Endodermal cell (in vitro differentiated cells): ENCODE measurements around the gene FAM200B. TPM values are rescaled to one million over a fixed set of nuclear protein-coding genes. Genes with fewer than 3 reads are reported as not detected.

Experiments used
- DNase-seq: peaks from one replicate; pipeline ENCODE4 v3.0.0-alpha.2; 2017
- H3K27ac ChIP-seq: 2 replicates; pipeline ENCODE4 v1.5.1; 2013; ENCODE audit warnings: mild to moderate bottlenecking, low read depth, low read length, moderate library complexity
- H3K27me3 ChIP-seq: 2 replicates; pipeline ENCODE4 v1.6.1; 2013; ENCODE audit warnings: mild to moderate bottlenecking, low read length, moderate library complexity; ENCODE audit not compliant: insufficient read depth, control insufficient read depth, poor library complexity, severe bottlenecking
- H3K36me3 ChIP-seq: 2 replicates; pipeline ENCODE4 v1.7.0; 2013; ENCODE audit warnings: mild to moderate bottlenecking, low read length, moderate library complexity; ENCODE audit not compliant: control insufficient read depth, insufficient read depth
- H3K4me1 ChIP-seq: one replicate; pipeline ENCODE4 v1.7.0; 2013; ENCODE audit warnings: low read length; ENCODE audit not compliant: control insufficient read depth, insufficient read depth
- H3K4me3 ChIP-seq: 2 replicates; pipeline ENCODE4 v1.5.1; 2013; ENCODE audit warnings: mild to moderate bottlenecking, low read length, moderate library complexity
- H3K9ac ChIP-seq: 2 replicates; pipeline ENCODE4 v1.6.1; 2013; ENCODE audit warnings: mild to moderate bottlenecking, low read length, moderate library complexity; ENCODE audit not compliant: poor library complexity, severe bottlenecking; ENCODE audit errors: extremely low read depth
- H3K9me3 ChIP-seq: 2 replicates; pipeline ENCODE4 v1.6.1; 2013; ENCODE audit warnings: mild to moderate bottlenecking, low read length, moderate library complexity; ENCODE audit not compliant: control insufficient read depth
- H3K27ac Mint-ChIP-seq: 2 replicates; pipeline ENCODE4 v1.8.0; 2020; ENCODE audit warnings: mixed read lengths
- H3K27me3 Mint-ChIP-seq: 2 replicates; pipeline ENCODE4 v1.8.0; 2021; ENCODE audit warnings: mild to moderate bottlenecking, mixed read lengths; ENCODE audit not compliant: insufficient read depth
- H3K36me3 Mint-ChIP-seq: 2 replicates; pipeline ENCODE4 v1.8.0; 2020; ENCODE audit warnings: low read depth, mixed read lengths
- H3K4me1 Mint-ChIP-seq: 2 replicates; pipeline ENCODE4 v1.8.0; 2020; ENCODE audit warnings: mixed read lengths
- H3K4me3 Mint-ChIP-seq: 2 replicates; pipeline ENCODE4 v1.8.0; 2020; ENCODE audit warnings: mild to moderate bottlenecking, moderate library complexity, mixed read lengths
- H3K9me3 Mint-ChIP-seq: 2 replicates; pipeline ENCODE4 v1.8.0; 2020; ENCODE audit warnings: mild to moderate bottlenecking, mixed read lengths
- CTCF ChIP-seq: fragments of 200-600 bp; sonication (generic); conservative IDR thresholded peaks from 2 replicates; pipeline ENCODE4 v1.5.0; 2021; ENCODE audit warnings: antibody characterized with exemption, mild to moderate bottlenecking
- WGBS, 2 experiments: methylation state at CpG; one replicate each; pipeline versions ENCODE4 v1.1.5 to v1.1.7; 2013; ENCODE audit warnings: missing lambda C conversion rate in 2 of 2, mixed read lengths in 1 of 2; ENCODE audit not compliant: insufficient coverage in 1 of 2, insufficient read length in 1 of 2; 5-methylcytosine and 5-hydroxymethylcytosine counted together
- total RNA-seq, 2 donors: library from RNA; stranded (reverse); fragmentation: NEBNext Ultra II Directional in 1 of 2; extraction: Animal tissue kit (Norgen Biotek cat#: 25700) in 1 of 2; gene quantifications; 2 replicates in 1 of 2; 3 replicates in 1 of 2; pipeline ENCODE4 v1.2.1, GENCODE V29; 2021

Gene FAM200B
- total RNA-seq, 2 donors from 2014 or later, result 18.1 to 27.8 TPM

- H3K4me3 Mint-ChIP-seq, result no peak overlapping the region
- Histone ChIP-seq H3K9ac (no peak overlapping the region), H3K4me3 (no peak overlapping the region), H3K27me3 (no peaks in the 10 kb centered on the region), H3K27ac (no peak overlapping the region), H3K4me1 (peaks cover 3% of the 10 kb centered on the region), H3K36me3 (no peaks in the 10 kb centered on the region), H3K9me3 (no peaks in the 10 kb centered on the region)
- H3K4me1 Mint-ChIP-seq, result peaks cover 25% of the 10 kb centered on the region
- no peaks in the 10 kb centered on the region for H3K9me3 Mint-ChIP-seq
- 100% methylated on average over 1 of the region's 2 CpGs; no CpG with 5 or more reads in 1 of the 2 experiments for WGBS, 2 experiments
- TF ChIP-seq CTCF, result no peak
- no peak for DNase-seq
- no peak overlapping the region for H3K27ac Mint-ChIP-seq
- no peaks in the 10 kb centered on the region for H3K27me3 Mint-ChIP-seq
- no peaks in the 10 kb centered on the region for H3K36me3 Mint-ChIP-seq
These were observed 33.0 kb upstream of the FAM200B start for GRCh38 chr4:15648600-15648999.

GRCh38 chr4:15649914-15650545 lies 31.6 kb upstream of the FAM200B start:
- no peaks in the 10 kb centered on the region for H3K9me3 ChIP-seq
- no peaks in the 10 kb centered on the region for H3K36me3 ChIP-seq
- Mint-ChIP-seq H3K36me3 (no peaks in the 10 kb centered on the region), H3K9me3 (no peaks in the 10 kb centered on the region), H3K4me3 (no peak overlapping the region), H3K4me1 (peaks cover 32% of the 10 kb centered on the region), H3K27me3 (no peaks in the 10 kb centered on the region), H3K27ac (peak overlapping the region; percentile 74)
- H3K4me3 ChIP-seq, result no peak overlapping the region
- no peaks in the 10 kb centered on the region for H3K27me3 ChIP-seq
- H3K4me1 ChIP-seq, result peaks cover 3% of the 10 kb centered on the region
- H3K9ac ChIP-seq, result no peak overlapping the region
- peak; percentile 89 for TF ChIP-seq CTCF
- DNase-seq, result peak; percentile 81
- no peak overlapping the region for H3K27ac ChIP-seq
- WGBS, 2 experiments, result 51 to 87% methylated on average over 3 to 5 of the region's 5 CpGs

- no peak for DNase-seq
- no peak overlapping the region for H3K27ac ChIP-seq
- Mint-ChIP-seq H3K9me3 (no peaks in the 10 kb centered on the region), H3K27me3 (no peaks in the 10 kb centered on the region), H3K4me1 (peaks cover 38% of the 10 kb centered on the region), H3K4me3 (no peak overlapping the region), H3K36me3 (no peaks in the 10 kb centered on the region), H3K27ac (peak overlapping the region; percentile 45)
- H3K9ac ChIP-seq, result no peak overlapping the region
- no peaks in the 10 kb centered on the region for H3K36me3 ChIP-seq
- peaks cover 8% of the 10 kb centered on the region for H3K4me1 ChIP-seq
- no peaks in the 10 kb centered on the region for H3K27me3 ChIP-seq
- peak overlapping the region; percentile 99 for H3K4me3 ChIP-seq
- WGBS, 2 experiments, result 86 to 91% methylated on average over 2 of the region's 2 CpGs
- no peaks in the 10 kb centered on the region for H3K9me3 ChIP-seq
- TF ChIP-seq CTCF, result no peak
These were observed 30.0 kb upstream of the FAM200B start for GRCh38 chr4:15651676-15652075.
